GM21786 (cell line): ENCODE data around the gene NABP1.
A peak's percentile ranks its signal among the peaks of the same experiment; 100 is the strongest.
"Not testable (repeated sequence)": the region's sequence is repeated elsewhere in the genome, so short reads cannot be mapped to it uniquely, and the experiment has no call there.

Experiments
- ATAC-seq: cut with Tn5 transposase; IDR thresholded peaks from one replicate; pipeline ENCODE4 v1.9.1; 2021; ENCODE audit not compliant: unreplicated experiment

The NABP1 gene

GRCh38 chr2:191677646-191678436 lies at the start of gene NABP1:
Gene NABP1 (plus strand): TSS chr2:191678136. CDS start chr2:191678615, 479 bp downstream.
- peak; percentile 54 for ATAC-seq

- ATAC-seq, result no peak
Measured at GRCh38 chr2:191629001-191629453, 48.9 kb upstream of the NABP1 start.

GRCh38 chr2:191629976-191630712 lies 47.8 kb upstream of the NABP1 start:
- no peak for ATAC-seq

GRCh38 chr2:191631754-191632153 lies 46.2 kb upstream of the NABP1 start:
- no peak for ATAC-seq

GRCh38 chr2:191632426-191632825 lies 45.5 kb upstream of the NABP1 start:
- ATAC-seq, result no peak

- ATAC-seq, result no peak
Measured at GRCh38 chr2:191634791-191635190, 43.1 kb upstream of the NABP1 start.

GRCh38 chr2:191635333-191636234 lies 42.4 kb upstream of the NABP1 start:
- ATAC-seq, result peak; percentile 83

GRCh38 chr2:191636235-191636543 lies 41.7 kb upstream of the NABP1 start:
- no peak for ATAC-seq

- no peak for ATAC-seq
Measured at GRCh38 chr2:191636586-191636985, 41.4 kb upstream of the NABP1 start.

- peak; percentile 66 for ATAC-seq
Measured at GRCh38 chr2:191637182-191638078, 40.5 kb upstream of the NABP1 start.

- no peak for ATAC-seq
Measured at GRCh38 chr2:191638079-191638801, 39.7 kb upstream of the NABP1 start.

- peak; percentile 20 for ATAC-seq
Measured at GRCh38 chr2:191638802-191639172, 39.1 kb upstream of the NABP1 start.

- ATAC-seq, result no peak
Measured at GRCh38 chr2:191641609-191642008, 36.3 kb upstream of the NABP1 start.

- ATAC-seq, result no peak
Measured at GRCh38 chr2:191642541-191642940, 35.4 kb upstream of the NABP1 start.

GRCh38 chr2:191643429-191643828 lies 34.5 kb upstream of the NABP1 start:
- no peak for ATAC-seq

GRCh38 chr2:191644613-191645012 lies 33.3 kb upstream of the NABP1 start:
- ATAC-seq, result not testable (repeated sequence)

- no peak for ATAC-seq
Measured at GRCh38 chr2:191645032-191645431, 32.9 kb upstream of the NABP1 start.

GRCh38 chr2:191645434-191646162 lies 32.3 kb upstream of the NABP1 start:
- no peak for ATAC-seq
